SK-N-SH treated with all-trans-retinoic acid at 6 μM for 48 hours (cell line): ENCODE measurements around the gene KIF4A.
"Not testable (repeated sequence)": the region's sequence is repeated elsewhere in the genome, so short reads cannot be mapped to it uniquely, and the experiment has no call there.

Experiments
- ATAC-seq: fragments of 200-7000 bp; cut with Tn5 transposase; 3 replicates; pipeline ENCODE4 v1.9.1; 2020; ENCODE audit warnings: mild to moderate bottlenecking, moderate library complexity
- ARNTL ChIP-seq: fragments of 450-650 bp; formaldehyde crosslinking; IDR thresholded peaks from 2 replicates; pipeline ENCODE4 v1.5.0; 2020; ENCODE audit warnings: low read depth, mild to moderate bottlenecking, moderate library complexity, borderline replicate concordance
- CREB5 ChIP-seq: fragments of 250-450 bp; sonication (Bioruptor Pico); IDR thresholded peaks from 2 replicates; pipeline ENCODE4 v1.5.1; 2020; ENCODE audit warnings: low read depth, mild to moderate bottlenecking, moderate library complexity
- CSDC2 ChIP-seq: fragments of 250-450 bp; sonication (Bioruptor Pico); IDR thresholded peaks from 2 replicates; pipeline ENCODE4 v1.5.0; 2020; ENCODE audit warnings: mild to moderate bottlenecking, moderate library complexity
- CSRNP3 ChIP-seq: fragments of 250-450 bp; sonication (Bioruptor Pico); IDR thresholded peaks from 2 replicates; pipeline ENCODE4 v1.5.1; 2021; ENCODE audit warnings: mild to moderate bottlenecking, moderate library complexity
- ESRRG ChIP-seq: fragments of 250-450 bp; sonication (Bioruptor Pico); IDR thresholded peaks from 2 replicates; pipeline ENCODE4 v1.6.1; 2021; ENCODE audit warnings: mild to moderate bottlenecking
- GLIS3 ChIP-seq: fragments of 250-450 bp; sonication (Bioruptor Pico); IDR thresholded peaks from 2 replicates; pipeline ENCODE4 v1.5.0; 2020; ENCODE audit warnings: mild to moderate bottlenecking, moderate library complexity
- ISL1 ChIP-seq: fragments of 250-450 bp; sonication (Bioruptor Pico); IDR thresholded peaks from 2 replicates; pipeline ENCODE4 v2.1.2; 2022; ENCODE audit warnings: mild to moderate bottlenecking, moderate library complexity
- OSR1 ChIP-seq: fragments of 250-450 bp; sonication (Bioruptor Pico); IDR thresholded peaks from 2 replicates; pipeline ENCODE4 v1.8.0; 2022; ENCODE audit warnings: moderate library complexity, mild to moderate bottlenecking, inconsistent platforms
- PATZ1 ChIP-seq: fragments of 250-450 bp; sonication (Bioruptor Pico); IDR thresholded peaks from 2 replicates; pipeline ENCODE4 v1.8.0; 2020; ENCODE audit warnings: mild to moderate bottlenecking, moderate library complexity, borderline replicate concordance
- PPARA ChIP-seq: fragments of 250-450 bp; sonication (Bioruptor Pico); IDR thresholded peaks from 2 replicates; pipeline ENCODE4 v1.5.0; 2020; ENCODE audit warnings: mild to moderate bottlenecking, borderline replicate concordance
- RARB ChIP-seq: fragments of 250-450 bp; sonication (Bioruptor Pico); IDR thresholded peaks from 2 replicates; pipeline ENCODE4 v1.8.0; 2021; ENCODE audit warnings: mild to moderate bottlenecking, moderate library complexity
- SNAI2 ChIP-seq: fragments of 250-450 bp; sonication (Bioruptor Pico); IDR thresholded peaks from 2 replicates; pipeline ENCODE4 v1.5.0; 2020; ENCODE audit warnings: mild to moderate bottlenecking, moderate library complexity
- TCF4 ChIP-seq: fragments of 250-450 bp; sonication (Bioruptor Pico); IDR thresholded peaks from 2 replicates; pipeline ENCODE4 v1.8.0; 2021; ENCODE audit warnings: mild to moderate bottlenecking, moderate library complexity, borderline replicate concordance
- TOX ChIP-seq: fragments of 250-450 bp; sonication (Bioruptor Pico); IDR thresholded peaks from 2 replicates; pipeline ENCODE4 v1.8.0; 2021; ENCODE audit warnings: mild to moderate bottlenecking, moderate library complexity, borderline replicate concordance
- ZC3H10 ChIP-seq: fragments of 250-450 bp; sonication (Bioruptor Pico); IDR thresholded peaks from 2 replicates; pipeline ENCODE4 v1.5.1; 2021; ENCODE audit warnings: mild to moderate bottlenecking, moderate library complexity
- ZFP3 ChIP-seq: fragments of 250-450 bp; sonication (Bioruptor Pico); IDR thresholded peaks from 2 replicates; pipeline ENCODE4 v1.5.0; 2020; ENCODE audit warnings: mild to moderate bottlenecking, moderate library complexity
- ZFP30 ChIP-seq: fragments of 450-650 bp; formaldehyde crosslinking; IDR thresholded peaks from 2 replicates; pipeline ENCODE4 v1.5.0; 2022; ENCODE audit warnings: mild to moderate bottlenecking, moderate library complexity
- ZNF565 ChIP-seq: fragments of 450-650 bp; formaldehyde crosslinking; conservative IDR thresholded peaks from 2 replicates; pipeline ENCODE4 v1.5.0; 2020; ENCODE audit warnings: low read depth, mild to moderate bottlenecking, moderate library complexity
- ZNF70 ChIP-seq: fragments of 450-650 bp; formaldehyde crosslinking; IDR thresholded peaks from 2 replicates; pipeline ENCODE4 v1.5.0; 2020; ENCODE audit warnings: mild to moderate bottlenecking, moderate library complexity
- ZNF8 ChIP-seq: fragments of 450-650 bp; formaldehyde crosslinking; IDR thresholded peaks from 2 replicates; pipeline ENCODE4 v1.5.0; 2020; ENCODE audit warnings: mild to moderate bottlenecking, moderate library complexity
- TF ChIP-seq, protein P1 (sequence below): fragments of 250-450 bp; sonication (Bioruptor Pico); IDR thresholded peaks from 2 replicates; pipeline ENCODE4 v1.5.0; 2020; ENCODE audit warnings: mild to moderate bottlenecking, moderate library complexity

KIF4A gene

GRCh38 chrX:70268034-70268433 lies 21.9 kb upstream of the KIF4A start, which contains the start of gene ARR3:
Gene ARR3, plus strand, starts transcription at chrX:70268334. Its CDS starts 1,052 bp downstream, at chrX:70269386.
- no peak for ATAC-seq
- TF ChIP-seq ZC3H10 (CRISPR knock-in tag), result no peak

GRCh38 chrX:70274029-70274428 lies 15.9 kb upstream of the KIF4A start:
- not testable (repeated sequence) for ATAC-seq

- no peak for ATAC-seq
- TF ChIP-seq ARNTL, result no peak
- TF ChIP-seq PPARA (CRISPR knock-in tag), result no peak
- TF ChIP-seq ZNF565 (CRISPR knock-in tag), result no peak
- no peak for TF ChIP-seq TOX (CRISPR knock-in tag)
- TF ChIP-seq CSRNP3 (CRISPR knock-in tag), result no peak
- no peak for TF ChIP-seq ZNF8
- TF ChIP-seq ZC3H10 (CRISPR knock-in tag), result no peak
- no peak for TF ChIP-seq GLIS3 (CRISPR knock-in tag)
- TF ChIP-seq OSR1 (CRISPR knock-in tag), result no peak
- TF ChIP-seq TCF4 (CRISPR knock-in tag), result no peak
- no peak for TF ChIP-seq PATZ1 (CRISPR knock-in tag)
- no peak for TF ChIP-seq ZNF70 (CRISPR knock-in tag)
- TF ChIP-seq ESRRG (CRISPR knock-in tag), result no peak
- no peak for TF ChIP-seq RARB
Observed at GRCh38 chrX:70279081-70279480, 10.8 kb upstream of the KIF4A start.

GRCh38 chrX:70280573-70280972 lies 9.3 kb upstream of the KIF4A start:
- ATAC-seq, result no peak
- no peak for TF ChIP-seq SNAI2 (CRISPR knock-in tag)
- TF ChIP-seq TOX (CRISPR knock-in tag), result no peak
- no peak for TF ChIP-seq TCF4 (CRISPR knock-in tag)
- no peak for TF ChIP-seq PATZ1 (CRISPR knock-in tag)

GRCh38 chrX:70281951-70282350 lies 8.0 kb upstream of the KIF4A start, which contains the start of gene RAB41:
Gene RAB41, plus strand, starts transcription at chrX:70282172. Its CDS starts 46 bp downstream, at chrX:70282218.
- ATAC-seq, result no peak
- TF ChIP-seq SNAI2 (CRISPR knock-in tag), result no peak
- no peak for TF ChIP-seq GLIS3 (CRISPR knock-in tag)
- no peak for TF ChIP-seq TCF4 (CRISPR knock-in tag)
- TF ChIP-seq ISL1 (CRISPR knock-in tag), result no peak
- TF ChIP-seq, protein P1, sequence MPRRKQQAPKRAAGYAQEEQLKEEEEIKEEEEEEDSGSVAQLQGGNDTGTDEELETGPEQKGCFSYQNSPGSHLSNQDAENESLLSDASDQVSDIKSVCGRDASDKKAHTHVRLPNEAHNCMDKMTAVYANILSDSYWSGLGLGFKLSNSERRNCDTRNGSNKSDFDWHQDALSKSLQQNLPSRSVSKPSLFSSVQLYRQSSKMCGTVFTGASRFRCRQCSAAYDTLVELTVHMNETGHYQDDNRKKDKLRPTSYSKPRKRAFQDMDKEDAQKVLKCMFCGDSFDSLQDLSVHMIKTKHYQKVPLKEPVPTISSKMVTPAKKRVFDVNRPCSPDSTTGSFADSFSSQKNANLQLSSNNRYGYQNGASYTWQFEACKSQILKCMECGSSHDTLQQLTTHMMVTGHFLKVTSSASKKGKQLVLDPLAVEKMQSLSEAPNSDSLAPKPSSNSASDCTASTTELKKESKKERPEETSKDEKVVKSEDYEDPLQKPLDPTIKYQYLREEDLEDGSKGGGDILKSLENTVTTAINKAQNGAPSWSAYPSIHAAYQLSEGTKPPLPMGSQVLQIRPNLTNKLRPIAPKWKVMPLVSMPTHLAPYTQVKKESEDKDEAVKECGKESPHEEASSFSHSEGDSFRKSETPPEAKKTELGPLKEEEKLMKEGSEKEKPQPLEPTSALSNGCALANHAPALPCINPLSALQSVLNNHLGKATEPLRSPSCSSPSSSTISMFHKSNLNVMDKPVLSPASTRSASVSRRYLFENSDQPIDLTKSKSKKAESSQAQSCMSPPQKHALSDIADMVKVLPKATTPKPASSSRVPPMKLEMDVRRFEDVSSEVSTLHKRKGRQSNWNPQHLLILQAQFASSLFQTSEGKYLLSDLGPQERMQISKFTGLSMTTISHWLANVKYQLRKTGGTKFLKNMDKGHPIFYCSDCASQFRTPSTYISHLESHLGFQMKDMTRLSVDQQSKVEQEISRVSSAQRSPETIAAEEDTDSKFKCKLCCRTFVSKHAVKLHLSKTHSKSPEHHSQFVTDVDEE (CRISPR knock-in tag), result no peak
- no peak for TF ChIP-seq CREB5 (CRISPR knock-in tag)
- TF ChIP-seq OSR1 (CRISPR knock-in tag), result no peak
- no peak for TF ChIP-seq ZNF565 (CRISPR knock-in tag)
- TF ChIP-seq CSDC2, result no peak
- no peak for TF ChIP-seq ZFP30 (CRISPR knock-in tag)
- TF ChIP-seq TOX (CRISPR knock-in tag), result no peak
- TF ChIP-seq PPARA (CRISPR knock-in tag), result no peak
- no peak for TF ChIP-seq CSRNP3 (CRISPR knock-in tag)
- TF ChIP-seq ZFP3 (CRISPR knock-in tag), result no peak
- no peak for TF ChIP-seq ZNF70 (CRISPR knock-in tag)
- no peak for TF ChIP-seq ESRRG (CRISPR knock-in tag)
- no peak for TF ChIP-seq ZC3H10 (CRISPR knock-in tag)
- TF ChIP-seq ZNF8, result no peak
